HG03135 (cell line): ENCODE data around the gene FST.
A peak's percentile ranks its signal among the peaks of the same experiment; 100 is the strongest.

Experiments
- ATAC-seq: cut with Tn5 transposase; IDR thresholded peaks from one replicate; pipeline ENCODE4 v1.9.1; 2021; ENCODE audit warnings: mild to moderate bottlenecking, moderate library complexity; ENCODE audit not compliant: unreplicated experiment

FST gene

GRCh38 chr5:53472720-53473510 is 7.5 kb upstream of the FST start:
- ATAC-seq, result no peak

- ATAC-seq, result no peak
These were observed 6.8 kb upstream of the FST start for GRCh38 chr5:53473633-53474032.

GRCh38 chr5:53475320-53475719 is 5.1 kb upstream of the FST start:
- ATAC-seq, result no peak

GRCh38 chr5:53476019-53476418 is 4.4 kb upstream of the FST start:
- no peak for ATAC-seq

- ATAC-seq, result no peak
These were observed 3.6 kb upstream of the FST start for GRCh38 chr5:53476531-53477480.

- ATAC-seq, result no peak
These were observed 1.9 kb upstream of the FST start for GRCh38 chr5:53478411-53479044.

- ATAC-seq, result no peak
These were observed 1.3 kb upstream of the FST start for GRCh38 chr5:53479045-53479589.

- no peak for ATAC-seq
These were observed 626 bp upstream of the FST start for GRCh38 chr5:53479590-53480415.

- no peak for ATAC-seq
These were observed 894 bp downstream of the FST start for GRCh38 chr5:53481159-53481886.

GRCh38 chr5:53481887-53482716 is 1.7 kb downstream of the FST start:
- peak; percentile 81 for ATAC-seq

- ATAC-seq, result no peak
These were observed 2.5 kb downstream of the FST start for GRCh38 chr5:53482717-53483638.

- ATAC-seq, result no peak
These were observed 7.0 kb downstream of the FST start for GRCh38 chr5:53487436-53487835.

- ATAC-seq, result no peak
These were observed 7.8 kb downstream of the FST start for GRCh38 chr5:53488195-53488722.

- no peak for ATAC-seq
These were observed 10.3 kb downstream of the FST start for GRCh38 chr5:53490747-53491146.

GRCh38 chr5:53501054-53501453 is 20.6 kb downstream of the FST start:
- ATAC-seq, result no peak

GRCh38 chr5:53503562-53504218 is 23.3 kb downstream of the FST start:
- no peak for ATAC-seq

GRCh38 chr5:53507013-53507412 is 26.6 kb downstream of the FST start:
- no peak for ATAC-seq
